Muscle of leg (tissue), 11 donors: ENCODE measurements around the gene DAZL. TPM values are rescaled to one million over a fixed set of nuclear protein-coding genes. Genes with fewer than 3 reads are reported as not detected.

Experiments
- DNase-seq: peaks from one replicate; pipeline ENCODE4 v3.0.0; 2013
- H3K27ac ChIP-seq: one replicate; pipeline ENCODE4 v1.5.1; 2013; ENCODE audit warnings: mild to moderate bottlenecking, low read length, control low read depth
- H3K27me3 ChIP-seq: one replicate; pipeline ENCODE4 v1.6.1; 2013; ENCODE audit warnings: low read length; ENCODE audit not compliant: control insufficient read depth, insufficient read depth
- H3K36me3 ChIP-seq: one replicate; pipeline ENCODE4 v1.6.1; 2013; ENCODE audit warnings: low read length; ENCODE audit not compliant: control insufficient read depth, insufficient read depth
- H3K4me1 ChIP-seq: one replicate; pipeline ENCODE4 v1.6.1; 2013; ENCODE audit warnings: low read length; ENCODE audit not compliant: control insufficient read depth, insufficient read depth
- H3K4me3 ChIP-seq: one replicate; pipeline ENCODE4 v1.5.1; 2013; ENCODE audit warnings: low read length, control low read depth
- H3K9me3 ChIP-seq: replicated peaks from 2 replicates; pipeline ENCODE4 v1.6.1; 2013; ENCODE audit warnings: low read depth, low read length; ENCODE audit not compliant: control insufficient read depth
- WGBS: methylation state at CpG from one replicate; pipeline ENCODE4 v1.1.5; 2013; ENCODE audit warnings: missing lambda C conversion rate; ENCODE audit not compliant: insufficient coverage; 5-methylcytosine and 5-hydroxymethylcytosine counted together
- polyA plus RNA-seq, 8 donors: library from polyadenylated mRNA; unstranded; fragments of 120-200 nt; gene quantifications; one replicate each; pipeline versions ENCODE4 v1.2.1 to v1.2.3, GENCODE V29; 2013; ENCODE audit warnings: inconsistent platforms in 1 of 8, low replicate concordance in 1 of 8; ENCODE audit not compliant: insufficient read length in 8 of 8, insufficient read depth in 1 of 8
- total RNA-seq: library from RNA; stranded (reverse); fragments of 120-200 nt; gene quantifications from one replicate; pipeline ENCODE4 v1.2.4, GENCODE V29; 2013

The DAZL gene
- total and polyA plus RNA-seq, 9 donors, result not detected

- no CpG with 5 or more reads among the region's 2 CpGs for WGBS
- H3K27ac ChIP-seq, result no peak overlapping the region
- H3K4me3 ChIP-seq, result no peak overlapping the region
- H3K36me3 ChIP-seq, result no peaks in the 10 kb centered on the region
- no peaks in the 10 kb centered on the region for H3K9me3 ChIP-seq
- no peaks in the 10 kb centered on the region for H3K27me3 ChIP-seq
- no peak for DNase-seq
- H3K4me1 ChIP-seq, result no peaks in the 10 kb centered on the region
Measured at GRCh38 chr3:16568115-16568514, 37.1 kb downstream of the DAZL start.

DNA sequence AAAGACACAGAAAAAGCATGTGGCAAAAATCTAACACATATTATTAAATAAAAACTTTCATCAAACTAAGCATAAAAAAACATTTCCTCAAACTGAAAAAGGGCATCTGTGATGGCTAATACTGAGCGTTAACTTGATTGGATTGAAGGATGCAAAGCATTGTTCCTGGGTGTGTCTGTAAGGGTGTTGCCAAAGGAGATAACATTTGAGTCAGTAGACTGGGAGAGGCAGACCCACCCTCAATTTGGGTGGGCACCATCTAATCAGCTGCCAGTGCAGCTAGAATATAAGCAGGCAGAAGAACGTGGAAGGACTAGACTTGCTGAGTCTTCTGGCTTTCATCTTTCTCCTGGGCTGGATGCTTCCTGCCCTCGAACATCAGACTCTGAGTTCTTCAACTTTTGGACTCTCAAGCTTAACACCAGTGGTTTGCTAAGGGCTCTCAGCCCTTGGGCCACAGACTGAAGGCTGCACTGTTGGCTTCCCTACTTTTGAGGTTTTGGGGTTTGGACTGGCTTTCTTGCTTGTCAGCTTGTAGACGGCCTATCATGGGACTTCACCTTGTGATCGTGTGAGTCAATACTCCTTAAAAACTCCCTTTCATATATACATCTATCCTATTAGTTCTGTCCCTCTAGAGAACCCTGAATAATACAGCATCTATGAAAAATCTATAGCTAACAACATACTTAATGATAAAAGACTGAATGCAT, 45.4 kb downstream of the DAZL start:
- WGBS, result 80% methylated on average over 2 of the region's 5 CpGs
- DNase-seq, result no peak
- no peaks in the 10 kb centered on the region for H3K4me1 ChIP-seq
- H3K9me3 ChIP-seq, result no peaks in the 10 kb centered on the region
- no peak overlapping the region for H3K4me3 ChIP-seq
- no peak overlapping the region for H3K27ac ChIP-seq
- H3K27me3 ChIP-seq, result no peaks in the 10 kb centered on the region
- H3K36me3 ChIP-seq, result no peaks in the 10 kb centered on the region

DNA sequence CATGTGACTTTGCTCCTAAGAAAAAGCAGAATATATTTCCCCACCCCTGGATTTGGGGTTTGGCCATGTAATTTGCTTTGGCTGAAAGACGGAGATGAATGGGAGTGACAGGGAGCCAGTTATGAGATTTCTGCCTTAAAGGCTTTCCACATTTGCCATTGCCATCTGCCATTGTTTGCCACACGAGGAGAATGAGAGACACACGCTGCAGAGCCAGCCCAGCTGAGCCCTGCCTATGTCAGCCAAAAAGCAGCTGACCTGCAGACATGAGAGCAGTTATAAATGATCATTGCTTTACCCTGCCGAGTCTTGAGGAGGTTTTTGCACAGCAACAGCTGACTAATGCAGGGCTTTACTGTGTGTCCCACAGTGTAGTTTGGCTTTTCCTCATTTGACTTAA, 51.1 kb downstream of the DAZL start:
- no peaks in the 10 kb centered on the region for H3K27me3 ChIP-seq
- H3K9me3 ChIP-seq, result peaks cover 2% of the 10 kb centered on the region
- H3K4me1 ChIP-seq, result peaks cover 7% of the 10 kb centered on the region
- no peaks in the 10 kb centered on the region for H3K36me3 ChIP-seq
- 74% methylated on average over 2 of the region's 4 CpGs for WGBS
- no peak overlapping the region for H3K4me3 ChIP-seq
- H3K27ac ChIP-seq, result no peak overlapping the region
- no peak for DNase-seq

DNA sequence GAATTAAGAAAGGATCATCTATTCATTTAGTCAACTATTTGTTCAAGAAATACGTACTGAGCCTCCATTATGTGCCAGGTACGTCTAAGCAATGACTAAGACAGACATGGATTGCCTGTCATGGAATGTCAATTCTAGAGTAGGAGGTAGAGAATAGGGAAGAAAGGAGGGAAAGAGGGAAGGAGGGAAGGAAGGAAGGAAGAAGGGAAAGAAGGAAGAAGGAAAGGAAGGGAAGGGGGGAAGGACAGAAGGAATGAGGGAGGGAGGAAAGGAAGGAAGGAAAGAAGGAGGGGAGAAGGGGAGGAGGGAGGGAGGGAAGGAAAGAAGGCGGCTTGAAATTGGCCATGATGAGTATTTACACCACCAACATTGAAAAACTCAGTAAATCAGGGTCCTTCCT, 52.5 kb downstream of the DAZL start:
- no peak for DNase-seq
- no peak overlapping the region for H3K4me3 ChIP-seq
- 74% methylated on average over 2 of the region's 3 CpGs for WGBS
- H3K36me3 ChIP-seq, result no peaks in the 10 kb centered on the region
- H3K27me3 ChIP-seq, result no peaks in the 10 kb centered on the region
- peaks cover 2% of the 10 kb centered on the region for H3K9me3 ChIP-seq
- no peak overlapping the region for H3K27ac ChIP-seq
- peaks cover 7% of the 10 kb centered on the region for H3K4me1 ChIP-seq

DNA sequence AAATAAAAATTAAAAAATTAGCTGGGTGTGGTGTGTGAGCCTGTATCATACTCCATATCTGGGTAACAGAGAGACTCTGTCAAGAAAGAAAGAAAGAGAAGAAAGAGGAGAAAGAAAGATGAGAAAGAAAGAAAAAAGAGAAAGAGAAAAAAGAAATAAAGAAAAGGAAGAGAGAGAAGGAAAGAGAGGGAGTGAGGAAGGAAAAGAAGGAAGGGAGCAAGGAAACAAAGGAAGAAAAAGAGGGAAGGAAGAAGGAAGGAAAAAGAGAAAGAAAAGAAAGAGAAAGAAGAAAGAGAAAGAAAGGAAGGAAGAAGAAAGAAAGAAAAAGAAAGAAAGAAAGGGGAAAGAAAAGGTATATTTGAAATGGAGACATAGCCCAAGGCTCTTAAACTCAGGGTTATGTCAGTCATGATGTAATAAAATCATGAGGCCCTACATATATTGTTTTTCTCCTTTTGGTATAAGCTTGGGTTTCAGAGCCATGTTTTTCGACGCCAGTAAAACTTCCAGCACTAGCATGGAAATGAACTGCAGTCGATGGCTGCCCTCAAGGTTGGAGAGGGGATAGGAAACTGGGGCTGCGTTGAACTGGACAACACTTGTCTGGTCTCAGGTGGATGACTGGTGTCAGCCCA, 53.8 kb downstream of the DAZL start:
- no peak overlapping the region for H3K27ac ChIP-seq
- H3K4me3 ChIP-seq, result no peak overlapping the region
- 86% methylated on average over 4 of the region's 4 CpGs for WGBS
- no peaks in the 10 kb centered on the region for H3K36me3 ChIP-seq
- peaks cover 7% of the 10 kb centered on the region for H3K4me1 ChIP-seq
- no peaks in the 10 kb centered on the region for H3K27me3 ChIP-seq
- H3K9me3 ChIP-seq, result peaks cover 2% of the 10 kb centered on the region
- DNase-seq, result no peak

DNA sequence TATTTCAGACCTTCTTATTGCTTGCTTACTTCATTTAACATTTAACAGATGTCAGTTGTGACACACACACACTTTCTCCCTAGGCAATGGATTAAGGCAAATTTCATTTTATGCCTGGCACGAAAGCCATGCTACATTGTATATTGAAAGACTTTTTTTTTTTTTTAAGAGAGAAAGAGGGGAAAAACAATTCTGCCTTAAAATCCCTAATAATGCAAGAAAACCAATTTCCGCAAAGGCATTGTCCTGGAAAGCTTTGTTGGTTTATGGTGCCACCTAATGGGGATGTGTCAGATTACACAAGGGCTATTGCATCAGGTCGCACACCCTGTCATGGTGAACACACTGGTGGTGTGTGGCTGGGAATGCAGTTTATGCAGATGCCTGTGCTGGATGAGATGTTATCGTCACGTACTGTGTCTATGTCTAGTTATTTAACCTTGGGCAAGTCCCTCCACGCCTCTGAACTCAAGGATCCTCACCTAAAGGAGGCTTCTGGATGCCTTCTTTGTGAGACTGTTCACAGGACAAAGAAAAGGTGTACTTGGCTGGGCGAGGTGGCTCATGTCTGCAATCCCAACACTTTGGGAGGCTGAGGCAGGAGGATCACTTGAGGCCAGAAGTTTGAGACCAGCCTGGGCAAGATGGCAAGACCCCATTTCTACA, 54.4 kb downstream of the DAZL start:
- Histone ChIP-seq H3K4me1 (peaks cover 7% of the 10 kb centered on the region), H3K36me3 (no peaks in the 10 kb centered on the region), H3K27ac (no peak overlapping the region), H3K4me3 (peak overlapping the region; percentile 14), H3K27me3 (no peaks in the 10 kb centered on the region), H3K9me3 (peaks cover 2% of the 10 kb centered on the region)
- WGBS, result 0% methylated on average over 1 of the region's 7 CpGs
- peak; percentile 91 for DNase-seq

- H3K27ac ChIP-seq, result no peak overlapping the region
- WGBS, result no CpG with 5 or more reads among the region's 4 CpGs
- H3K9me3 ChIP-seq, result peaks cover 2% of the 10 kb centered on the region
- H3K27me3 ChIP-seq, result no peaks in the 10 kb centered on the region
- no peak for DNase-seq
- peak overlapping the region; percentile 14 for H3K4me3 ChIP-seq
- H3K4me1 ChIP-seq, result peaks cover 7% of the 10 kb centered on the region
- no peaks in the 10 kb centered on the region for H3K36me3 ChIP-seq
Measured at GRCh38 chr3:16550305-16550675, 54.9 kb downstream of the DAZL start.

GRCh38 chr3:16548721-16549120, 56.5 kb downstream of the DAZL start:
- Histone ChIP-seq H3K27ac (no peak overlapping the region), H3K36me3 (no peaks in the 10 kb centered on the region)
- WGBS, result no CpG with 5 or more reads among the region's 4 CpGs

GRCh38 chr3:16547561-16548357, 57.5 kb downstream of the DAZL start:
- Histone ChIP-seq H3K27me3 (no peaks in the 10 kb centered on the region), H3K27ac (no peak overlapping the region), H3K9me3 (no peaks in the 10 kb centered on the region), H3K36me3 (no peaks in the 10 kb centered on the region), H3K4me3 (no peak overlapping the region), H3K4me1 (peaks cover 7% of the 10 kb centered on the region)
- no peak for DNase-seq
- 80% methylated on average over 3 of the region's 4 CpGs for WGBS

More at GRCh38 chr3:16548721-16549120, 56.5 kb downstream of the DAZL start:
- peaks cover 7% of the 10 kb centered on the region for H3K4me1 ChIP-seq
- H3K9me3 ChIP-seq, result no peaks in the 10 kb centered on the region
- no peaks in the 10 kb centered on the region for H3K27me3 ChIP-seq
- no peak overlapping the region for H3K4me3 ChIP-seq
- DNase-seq, result no peak
